ENCODE data around the gene NTSR1. TPM values are rescaled to one million over a fixed set of nuclear protein-coding genes. Genes with fewer than 3 reads are reported as not detected.
A peak's percentile ranks its signal among the peaks of the same experiment; 100 is the strongest.

The NTSR1 gene
- 0.09 TPM in 1 of 2 replicates, not detected in the other for total RNA-seq (2016; rRNA removed; fragmentation: Illumina TruSeq; extraction: Trizol)
- not detected in 2 replicates for total RNA-seq (2016; cell fraction: cytosol; rRNA removed; fragmentation: Illumina TruSeq; extraction: Trizol; ENCODE audit: low read depth)
- 0.04 TPM in 1 of 2 replicates, not detected in the other for total RNA-seq (2016; cell fraction: insoluble cytoplasmic fraction; rRNA removed; fragmentation: Illumina TruSeq; extraction: Trizol)
- total RNA-seq (2016; cell fraction: membrane; rRNA removed; fragmentation: Illumina TruSeq; extraction: Trizol) = 0.09 TPM in 1 of 2 replicates, not detected in the other
- 0.12 TPM in 1 of 2 replicates, not detected in the other for total RNA-seq (2016; cell fraction: nucleus; rRNA removed; fragmentation: Illumina TruSeq; extraction: Trizol)
- polyA plus RNA-seq (2011; rRNA removed) = 0.12 and 0.17 TPM in 2 replicates
- polyA plus RNA-seq (2011; cell fraction: cytosol; rRNA removed) = 0.09 and 0.12 TPM in 2 replicates
- polyA plus RNA-seq (2011; cell fraction: nucleus; rRNA removed) = 0.38 and 0.51 TPM in 2 replicates
- 0.09 and 0.19 TPM in 2 replicates for polyA plus RNA-seq (2012)
- polyA plus RNA-seq (2016; cell fraction: cytosol; fragmentation: Illumina TruSeq; extraction: Trizol; ENCODE audit: low read depth) = not detected in 2 replicates
- 0.08 TPM in 1 of 2 replicates, not detected in the other for polyA plus RNA-seq (2016; cell fraction: insoluble cytoplasmic fraction; fragmentation: Illumina TruSeq; extraction: Trizol; ENCODE audit: low read depth)
- 0.05 TPM in 1 of 2 replicates, not detected in the other for polyA plus RNA-seq (2016; cell fraction: membrane; fragmentation: Illumina TruSeq; extraction: Trizol; ENCODE audit: low read depth)
- polyA plus RNA-seq (2016; cell fraction: nucleus; fragmentation: Illumina TruSeq; extraction: Trizol; ENCODE audit: insufficient read depth, low read depth) = 0.35 and 0.41 TPM in 2 replicates
- polyA minus RNA-seq (2011; rRNA and poly(A)+ RNA removed; ENCODE audit: low replicate concordance) = 0.24 TPM in 1 of 2 replicates, not detected in the other
- not detected in 2 replicates for polyA minus RNA-seq (2011; cell fraction: cytosol; rRNA and poly(A)+ RNA removed)
- polyA minus RNA-seq (2011; cell fraction: nucleus; rRNA and poly(A)+ RNA removed) = 0.12 and 0.13 TPM in 2 replicates
- percentile 16 among the genes with signal in this experiment for Bru-seq, nascent RNA
- BruChase-seq, experiment 1, labeled RNA remaining after a 6-hour chase = percentile 19 among the genes with signal in this experiment
- percentile 14 among the genes with signal in this experiment for BruChase-seq, experiment 2, labeled RNA remaining after a 2-hour chase
- long read RNA-seq, experiment 1, partial matches to known transcripts = 0 of 2 reads
- long read RNA-seq, experiment 1, other reads (novel, unspliced or antisense) = 2 of 2 reads
- long read RNA-seq, experiment 2, partial matches to known transcripts = 0 of 1 reads
- long read RNA-seq, experiment 2, other reads (novel, unspliced or antisense) = 1 of 1 reads

DNA sequence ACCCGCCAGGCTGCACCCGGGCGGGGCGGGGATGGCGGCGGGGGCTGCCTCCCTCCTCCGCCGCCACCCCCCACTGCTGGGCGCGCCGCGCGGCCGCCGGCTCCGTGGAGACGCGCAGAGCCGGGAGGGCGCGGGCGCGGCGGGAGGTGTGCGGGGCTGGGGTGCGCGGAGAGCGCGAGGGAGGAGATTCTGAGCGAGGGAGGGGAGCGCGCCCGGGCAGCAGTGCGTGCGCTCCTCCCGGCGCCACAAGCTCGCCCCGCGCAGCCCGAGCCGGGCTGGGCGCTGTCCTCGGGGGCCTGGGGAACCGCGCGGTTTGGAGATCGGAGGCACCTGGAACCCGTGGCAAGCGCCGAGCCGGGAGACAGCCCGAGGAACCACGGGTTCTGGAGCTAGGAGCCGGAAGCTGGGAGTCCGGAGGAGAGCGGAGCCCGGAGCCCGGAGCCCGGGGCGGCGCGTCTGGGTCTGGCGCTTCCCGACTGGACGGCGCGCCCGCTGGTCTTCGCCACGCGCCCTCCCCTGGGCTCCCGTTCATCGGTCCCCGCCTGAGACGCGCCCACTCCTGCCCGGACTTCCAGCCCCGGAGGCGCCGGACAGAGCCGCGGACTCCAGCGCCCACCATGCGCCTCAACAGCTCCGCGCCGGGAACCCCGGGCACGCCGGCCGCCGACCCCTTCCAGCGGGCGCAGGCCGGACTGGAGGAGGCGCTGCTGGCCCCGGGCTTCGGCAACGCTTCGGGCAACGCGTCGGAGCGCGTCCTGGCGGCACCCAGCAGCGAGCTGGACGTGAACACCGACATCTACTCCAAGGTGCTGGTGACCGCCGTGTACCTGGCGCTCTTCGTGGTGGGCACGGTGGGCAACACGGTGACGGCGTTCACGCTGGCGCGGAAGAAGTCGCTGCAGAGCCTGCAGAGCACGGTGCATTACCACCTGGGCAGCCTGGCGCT is at the start of gene NTSR1:
TSS of gene NTSR1 (plus strand) at position 246 of the 946 bp plus-strand sequence. CDS start at position 618, 372 bp downstream.
- Histone ChIP-seq H3K36me3 (replicated peaks in 1 of 2; ENCODE audit: control insufficient read depth in 1 of 2, insufficient read depth in 2 of 2, low read length in 2 of 2) (no peaks in the 10 kb centered on the region), H2AFZ (ENCODE audit: low read length) (no peak within 1 kb of the TSS), H3K4me1 (ENCODE audit: insufficient read depth, low read length) (peaks cover 8% of the 10 kb centered on the region; the same call in 1 of the 2 replicates), H3K27ac (ENCODE audit: extremely low read length, insufficient read depth, low read length) (no peak within 1 kb of the TSS), H3K9ac (ENCODE audit: insufficient read depth, low read depth, low read length) (no peak within 1 kb of the TSS), H4K20me1 (ENCODE audit: insufficient read depth, low read length) (peaks cover 8% of the 10 kb centered on the region; the same call in 1 of the 2 replicates), H3K4me3 (replicated peaks in 1 of 3; ENCODE audit: insufficient read depth in 1 of 3, low read depth in 2 of 3, low read length in 3 of 3) (no peak within 1 kb of the TSS), H3K9me3 (ENCODE audit: low read length) (no peaks in the 10 kb centered on the region), H3K27me3 (ENCODE audit: control insufficient read depth in 1 of 2, insufficient read depth in 2 of 2, low read length in 2 of 2) (peaks cover 45 to 90% of the 10 kb centered on the region in 2 experiments), H3K4me2 (ENCODE audit: low read depth, low read length) (no peak within 1 kb of the TSS), H3K79me2 (ENCODE audit: insufficient read depth, low read length) (no peaks in the 10 kb centered on the region)
- ChIA-PET CTCF (ENCODE audit: low intra/inter-chr PET ratio, low total read pairs) (no interaction called here), POLR2A (no interaction called here)
- DNase-seq (ENCODE audit: low spot score) (no peak), FAIRE-seq (no peak), ATAC-seq (no peak)
- TF ChIP-seq ZBTB8A (CRISPR knock-in tag; IDR thresholded peaks at IDR 0.05; ENCODE audit: borderline replicate concordance, low read depth) (no peak), ARHGAP35 (CRISPR knock-in tag; IDR thresholded peaks at IDR 0.05; ENCODE audit: borderline replicate concordance) (no peak), CHCHD3 (CRISPR knock-in tag; IDR thresholded peaks at IDR 0.05) (no peak), SIN3B (IDR thresholded peaks at IDR 0.05; ENCODE audit: low read length) (no peak)
- in situ Hi-C loops (cut with HindIII; ENCODE audit: extremely low pct_ligation_motif_present, low pct_unique_long_range_greater_than_20kb) (no loop called here), intact Hi-C loops (cut with micrococcal nuclease; ENCODE audit: unreplicated experiment) (no loop called here)
- WGBS (ENCODE audit: low lambda C conversion rate) = 52% methylated on average over 97 of the region's 124 CpGs
- no TSS peak for BruUV-seq (replicated peaks)
